LNCaP clone FGC (cell line): ENCODE results near the gene CC2D2A.
A peak's percentile ranks its signal among the peaks of the same experiment; 100 is the strongest.

Experiments
- DNase-seq: peaks from one replicate; pipeline ENCODE4 v3.0.0-alpha.2; 2011; ENCODE audit warnings: low read depth
- H3K4me3 ChIP-seq: 2 replicates; pipeline ENCODE4 v1.5.1; 2011; ENCODE audit warnings: mild to moderate bottlenecking, low read depth, low read length, control low read depth
- CTCF ChIP-seq: IDR thresholded peaks from 2 replicates; pipeline ENCODE4 v1.5.1; 2012; ENCODE audit warnings: mild to moderate bottlenecking; ENCODE audit not compliant: control insufficient read depth, insufficient read depth; ENCODE audit errors: extremely low read depth

The CC2D2A gene

GRCh38 chr4:15451181-15451865, 18.4 kb upstream of the CC2D2A start:
- no peak overlapping the region for H3K4me3 ChIP-seq
- DNase-seq, result no peak
- TF ChIP-seq CTCF, result no peak

- DNase-seq, result no peak
- TF ChIP-seq CTCF, result no peak
- no peak overlapping the region for H3K4me3 ChIP-seq
Measured at GRCh38 chr4:15451866-15452765, 17.6 kb upstream of the CC2D2A start.

- TF ChIP-seq CTCF, result no peak
- H3K4me3 ChIP-seq, result no peak overlapping the region
- no peak for DNase-seq
Measured at GRCh38 chr4:15455290-15455689, 14.4 kb upstream of the CC2D2A start.

- peak; percentile 67 for TF ChIP-seq CTCF
- no peak for DNase-seq
- no peak overlapping the region for H3K4me3 ChIP-seq
Measured at GRCh38 chr4:15457406-15458201, 12.1 kb upstream of the CC2D2A start.

- H3K4me3 ChIP-seq, result no peak overlapping the region
- no peak for TF ChIP-seq CTCF
- DNase-seq, result no peak
Measured at GRCh38 chr4:15458616-15459015, 11.1 kb upstream of the CC2D2A start.

GRCh38 chr4:15459706-15460105, 10.0 kb upstream of the CC2D2A start:
- TF ChIP-seq CTCF, result no peak
- no peak for DNase-seq
- no peak overlapping the region for H3K4me3 ChIP-seq
